GM10248 (cell line): ENCODE measurements around the gene CD300LG.

Experiments
- CTCF ChIA-PET: fragments of 300-600 bp; sonication (Branson Sonifier 250); formaldehyde crosslinking; extraction: SDS; loops from one replicate; lab custom pipeline; 2021; ENCODE audit warnings: antibody characterized with exemption; lab: Yijun Ruan, JAX
- POLR2A ChIA-PET: fragments of 350-650 bp; sonication (Branson Sonifier 250); formaldehyde crosslinking; extraction: SDS; loops from one replicate; lab custom pipeline; 2020; ENCODE audit warnings: antibody characterized with exemption; lab: Yijun Ruan, JAX
- DNase-seq: peaks from one replicate; pipeline ENCODE4 v3.0.0; 2012; ENCODE audit errors: extremely low spot score
- TF ChIP-seq, protein P1 (sequence below): IDR thresholded peaks from 2 replicates; pipeline ENCODE4 v1.5.1; 2012; ENCODE audit warnings: mild to moderate bottlenecking, low read depth; ENCODE audit errors: extremely low read depth, missing control alignments, control extremely low read depth

The CD300LG gene

DNA sequence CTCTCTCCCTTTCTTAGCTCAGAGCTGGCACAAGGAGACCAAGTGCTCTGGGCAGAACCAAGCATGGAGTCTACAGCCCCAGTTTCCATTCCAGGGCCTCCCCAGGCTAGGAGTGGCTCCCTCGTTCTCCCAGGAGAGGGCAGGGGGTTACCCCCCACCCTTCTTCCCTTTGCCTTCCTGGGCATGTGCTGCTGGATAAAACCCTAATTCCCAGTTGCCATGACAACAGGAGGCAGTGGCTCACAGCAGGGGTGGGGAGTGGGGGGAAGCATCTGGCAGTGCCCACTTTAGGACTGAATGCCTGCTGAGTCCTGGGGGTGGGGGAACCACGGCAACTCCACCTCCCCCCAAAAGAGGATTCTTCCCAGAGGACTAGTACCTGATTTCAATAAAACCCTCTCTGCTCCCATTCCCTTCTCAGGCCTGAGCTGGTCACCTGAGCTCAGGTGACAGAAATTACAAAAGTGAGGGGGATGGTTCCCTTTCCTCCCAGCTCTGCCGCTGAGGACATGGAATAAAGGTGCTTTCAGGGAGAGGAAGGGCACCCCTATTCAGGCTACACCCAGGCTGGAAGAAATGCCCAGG is 58.5 kb downstream of the CD300LG start:
- ChIA-PET CTCF (interaction anchor here (1.0 to 6.5 kb wide), 3 partner anchors 26 to 39 kb away, joined by 4 to 41 read pairs (median 4); no protein-coding TSS in a partner anchor), POLR2A (no interaction called here)
- TF ChIP-seq, protein P1, sequence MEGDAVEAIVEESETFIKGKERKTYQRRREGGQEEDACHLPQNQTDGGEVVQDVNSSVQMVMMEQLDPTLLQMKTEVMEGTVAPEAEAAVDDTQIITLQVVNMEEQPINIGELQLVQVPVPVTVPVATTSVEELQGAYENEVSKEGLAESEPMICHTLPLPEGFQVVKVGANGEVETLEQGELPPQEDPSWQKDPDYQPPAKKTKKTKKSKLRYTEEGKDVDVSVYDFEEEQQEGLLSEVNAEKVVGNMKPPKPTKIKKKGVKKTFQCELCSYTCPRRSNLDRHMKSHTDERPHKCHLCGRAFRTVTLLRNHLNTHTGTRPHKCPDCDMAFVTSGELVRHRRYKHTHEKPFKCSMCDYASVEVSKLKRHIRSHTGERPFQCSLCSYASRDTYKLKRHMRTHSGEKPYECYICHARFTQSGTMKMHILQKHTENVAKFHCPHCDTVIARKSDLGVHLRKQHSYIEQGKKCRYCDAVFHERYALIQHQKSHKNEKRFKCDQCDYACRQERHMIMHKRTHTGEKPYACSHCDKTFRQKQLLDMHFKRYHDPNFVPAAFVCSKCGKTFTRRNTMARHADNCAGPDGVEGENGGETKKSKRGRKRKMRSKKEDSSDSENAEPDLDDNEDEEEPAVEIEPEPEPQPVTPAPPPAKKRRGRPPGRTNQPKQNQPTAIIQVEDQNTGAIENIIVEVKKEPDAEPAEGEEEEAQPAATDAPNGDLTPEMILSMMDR: no peak
- no peak for DNase-seq

DNA sequence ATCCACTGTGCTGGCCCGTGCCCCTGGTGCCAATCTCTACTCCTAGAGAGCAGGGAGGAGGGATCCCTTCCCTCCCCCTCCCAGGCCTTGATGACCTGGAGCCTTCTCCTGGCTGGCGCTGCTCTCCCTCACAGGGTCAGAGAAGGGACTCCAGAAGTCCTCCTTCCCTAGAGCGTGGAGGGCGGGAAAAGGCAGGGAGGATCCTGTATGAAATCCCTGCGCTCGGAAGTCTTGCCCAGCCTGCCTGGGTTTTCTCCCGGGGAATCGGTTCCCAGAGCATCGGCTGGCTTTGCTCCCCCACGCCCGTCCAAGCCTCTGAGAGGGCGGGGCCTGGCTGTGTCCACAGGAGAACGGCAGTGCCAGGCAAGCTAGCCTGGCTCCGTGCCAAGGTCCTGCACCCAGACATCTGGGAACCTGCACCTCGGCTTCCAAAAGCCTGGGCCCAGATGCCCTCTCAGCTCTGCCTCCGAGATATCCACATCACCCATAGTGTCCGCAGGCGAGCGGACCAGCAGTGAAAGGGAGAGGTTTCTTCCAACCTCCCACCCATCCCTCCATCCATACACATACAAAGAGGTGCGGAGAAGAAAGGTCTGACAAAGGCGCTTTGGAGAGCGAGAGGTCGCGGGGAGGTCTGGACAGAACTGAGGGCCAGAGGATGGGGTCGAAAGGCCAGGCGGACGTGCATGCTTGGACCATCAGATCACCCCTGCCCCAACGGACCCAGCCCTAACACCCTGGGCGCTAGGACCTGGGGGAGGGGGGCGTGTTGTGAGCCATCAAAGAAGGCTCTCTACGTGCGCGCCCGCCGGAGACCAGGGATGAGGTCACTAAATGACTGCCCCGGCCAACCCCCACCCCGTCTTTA is 59.2 kb downstream of the CD300LG start:
- DNase-seq: no peak
- TF ChIP-seq, protein P1: no peak
- ChIA-PET CTCF (interaction anchor here (1.0 to 6.5 kb wide), 3 partner anchors 17 to 38 kb away, joined by 3 to 41 read pairs (median 4); no protein-coding TSS in a partner anchor), POLR2A (no interaction called here)

DNA sequence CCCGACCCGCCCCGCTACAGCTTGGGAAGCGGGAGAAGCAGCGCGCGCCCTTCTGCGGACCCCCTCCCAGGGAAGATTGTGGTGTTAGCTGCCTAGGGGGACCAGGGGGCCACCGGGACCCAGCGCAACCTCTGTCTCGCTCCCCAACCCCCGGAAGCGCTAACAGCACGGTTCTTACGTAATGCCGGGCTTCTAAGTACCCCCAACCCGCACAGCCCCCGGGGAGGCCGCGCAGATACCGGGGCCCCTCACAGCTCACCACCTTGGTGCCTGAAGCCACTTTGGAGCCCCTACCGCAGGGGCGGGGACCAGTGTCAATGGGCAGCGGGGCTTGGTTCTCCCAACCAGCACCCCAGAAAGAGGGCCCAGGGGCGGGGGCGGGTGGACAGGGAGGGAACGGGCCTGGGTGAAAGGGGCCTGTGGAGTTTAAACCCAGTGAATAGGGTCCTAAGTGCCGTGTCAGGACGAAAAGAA is 60.0 kb downstream of the CD300LG start:
- POLR2A ChIA-PET: no interaction called here
- CTCF ChIA-PET: interaction anchor here (1.0 to 6.5 kb wide), 3 partner anchors 18 to 37 kb away, joined by 3 to 41 read pairs (median 4); no protein-coding TSS in a partner anchor
- no peak for DNase-seq
- TF ChIP-seq, protein P1: no peak

DNA sequence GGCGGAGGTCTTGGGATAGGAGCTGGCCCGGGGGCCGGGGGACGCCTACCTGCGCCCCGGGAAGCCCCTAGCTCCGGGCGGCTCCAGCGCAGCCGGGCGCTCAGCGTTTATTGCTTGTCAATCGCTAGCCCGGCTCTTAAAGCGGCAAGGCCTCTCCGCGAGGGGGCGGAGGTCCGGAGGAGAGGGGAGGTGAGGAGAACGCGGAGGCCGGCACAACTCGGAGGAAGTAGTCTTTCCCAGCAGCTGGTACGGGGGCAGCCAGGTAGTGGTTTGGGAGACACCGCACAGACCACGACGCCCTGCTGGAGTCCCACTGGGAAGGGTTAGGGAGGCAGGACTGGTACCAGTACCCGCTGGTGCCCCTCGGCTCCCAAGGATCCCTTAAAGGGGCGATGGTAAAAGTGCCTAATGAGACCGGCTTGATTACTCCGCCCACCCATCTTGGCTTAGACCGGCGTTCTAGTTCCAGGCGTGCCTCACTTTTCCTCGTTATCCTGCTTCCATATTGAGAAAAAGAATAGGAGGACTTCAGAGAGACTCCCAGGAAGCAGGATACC is 60.5 kb downstream of the CD300LG start, which contains the start of gene MPP2:
MPP2 (minus strand) TSS at position 112 of the 557 bp plus-strand sequence. CDS start 3,076 bp downstream, outside the sequence.
- ChIA-PET POLR2A (no interaction called here), CTCF (interaction anchor here (1.6 to 6.5 kb wide), 2 partner anchors 28 to 37 kb away, joined by 4 to 41 read pairs; no protein-coding TSS in a partner anchor)
- DNase-seq: peak; percentile 48
- TF ChIP-seq, protein P1: no peak

DNA sequence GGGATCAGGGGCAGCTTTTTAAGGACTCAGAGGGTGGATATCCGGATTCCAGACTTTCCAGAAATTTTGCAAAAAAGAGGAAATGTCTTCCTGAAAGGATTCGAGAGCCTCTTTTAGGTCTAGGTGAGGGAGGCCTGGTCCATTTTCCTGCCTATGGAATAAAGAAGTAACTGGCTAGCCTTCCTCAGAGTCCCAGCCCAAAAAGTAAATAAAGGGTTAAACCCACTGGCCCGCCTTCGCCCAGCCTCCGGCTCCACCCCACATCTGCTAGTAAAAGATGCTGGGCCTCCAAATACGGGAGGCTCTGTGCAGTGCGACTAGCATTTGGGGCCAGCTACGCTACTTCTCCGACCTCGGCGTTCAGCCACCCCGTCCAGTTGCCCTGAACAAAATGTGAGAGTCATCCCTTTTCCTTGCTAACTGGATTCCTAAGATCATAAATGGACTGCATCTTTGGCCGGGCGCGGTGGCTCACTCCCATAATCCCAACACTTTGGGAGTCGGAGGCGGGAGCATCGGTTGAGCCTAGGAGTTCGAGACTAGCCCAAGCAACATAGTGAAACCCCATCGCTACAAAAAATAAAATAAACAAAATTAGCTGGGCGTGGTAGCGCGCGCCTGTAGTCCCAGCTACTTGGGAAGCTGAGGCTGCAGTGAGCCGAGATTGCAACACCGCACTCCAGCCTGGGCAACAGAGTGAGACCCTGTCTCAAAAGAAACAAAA is 61.2 kb downstream of the CD300LG start:
- TF ChIP-seq, protein P1: no peak
- POLR2A ChIA-PET: no interaction called here
- no peak for DNase-seq
- CTCF ChIA-PET: interaction anchor here (0.8 to 6.5 kb wide), 9 partner anchors 8 to 134 kb away, joined by 3 to 50 read pairs (median 17); partner anchors contain the start of gene PPY
